Stomach (tissue), 4 donors: Measurements from ENCODE around the gene NCAPH2.

Experiments used
- CTCF ChIP-seq, 7 experiments: fragments of 450-650 bp in 4 of 7; fragments of 200-600 bp in 3 of 7; sonication (generic) in 3 of 7; IDR thresholded peaks; one replicate each; pipeline ENCODE4 v1.5.1; 2016 to 2019; ENCODE audit warnings: antibody characterized with exemption in 7 of 7, control low read depth in 2 of 7, mild to moderate bottlenecking in 1 of 7
- EP300 ChIP-seq: sonication (generic); formaldehyde crosslinking; IDR thresholded peaks from one replicate; pipeline ENCODE4 v1.6.1; 2017; ENCODE audit warnings: antibody characterized with exemption
- POLR2AphosphoS5 ChIP-seq, 3 donors: sonication (generic); formaldehyde crosslinking; IDR thresholded peaks; one replicate each; pipeline ENCODE4 v1.6.1; 2016; ENCODE audit warnings: antibody characterized with exemption in 3 of 3

- TF ChIP-seq CTCF (IDR thresholded peaks at IDR 0.05) (no peak), EP300 (no peak), POLR2AphosphoS5 (IDR thresholded peaks at IDR 0.05) (peak in 2 of 3 donors; percentile 41 to 46)
Observed at GRCh38 chr22:50568626-50569025, 60.6 kb downstream of the NCAPH2 start.
